Measurements from ENCODE around the gene ANO4.

ANO4 gene

DNA sequence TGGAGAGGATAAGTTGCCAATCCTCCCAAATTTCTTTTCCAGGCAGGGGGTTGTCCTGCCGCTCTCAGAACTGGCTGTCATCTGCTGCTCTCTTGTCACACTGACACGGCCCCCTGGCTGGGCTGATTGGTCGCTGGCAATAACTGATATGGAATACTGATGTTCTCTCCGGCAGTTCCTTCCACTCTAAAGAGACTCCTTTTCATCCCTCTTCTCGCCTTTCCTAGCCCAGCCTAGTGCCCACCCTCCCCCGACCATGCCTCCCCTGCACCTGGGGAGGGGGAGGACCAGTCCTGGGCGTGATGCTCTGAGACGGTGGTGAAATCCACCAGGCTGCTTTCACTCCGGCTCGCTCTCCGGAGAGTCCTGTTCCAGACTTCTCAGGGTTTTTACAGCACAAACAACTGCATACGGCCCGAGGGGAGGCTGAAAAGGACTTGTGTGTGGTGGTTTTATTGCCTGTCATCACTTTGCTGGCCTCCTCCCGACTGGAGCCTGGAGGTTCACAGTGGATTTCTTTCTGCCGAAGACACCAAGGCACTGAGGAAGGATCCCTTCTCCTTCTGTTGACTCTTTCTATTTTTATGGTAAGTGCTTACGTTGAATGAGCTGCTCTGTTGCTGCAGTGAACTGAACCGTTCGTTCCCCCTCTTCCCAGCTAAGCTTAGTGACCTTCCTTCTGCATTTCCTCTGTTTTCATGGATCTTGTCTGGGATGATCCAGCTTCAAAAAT lies at the start of gene ANO4:
Gene ANO4 (plus strand): TSS at position 336 of the 733 bp plus-strand sequence. CDS start 107,010 bp downstream, outside the sequence.
- ChIA-PET CTCF (interaction anchor here (0.6 kb wide), 1 partner anchor 405 kb away, joined by 3 read pairs; no protein-coding TSS in a partner anchor), POLR2A (no interaction called here)
- Histone ChIP-seq H3K4me1 (ENCODE audit: control insufficient read depth, insufficient read depth, low read length) (no peaks in the 10 kb centered on the region), H3K4me3 (ENCODE audit: low read depth, low read length) (no peak within 1 kb of the TSS), H3K9me3 (ENCODE audit: control insufficient read depth, insufficient read depth, low read depth, low read length) (no peaks in the 10 kb centered on the region), H3K36me3 (ENCODE audit: control insufficient read depth in 2 of 2, insufficient read depth in 1 of 2, low read length in 2 of 2) (no peaks in the 10 kb centered on the region), H3K27ac (ENCODE audit: extremely low read depth, low read depth, low read length) (no peak within 1 kb of the TSS)
- TF ChIP-seq ZNF341 (tag by site-specific recombination; IDR thresholded peaks at IDR 0.05; ENCODE audit: low read depth): no peak
- peak; percentile 82; the same call in 1 of the 2 replicates for TF ChIP-seq FEZF1 (tag by site-specific recombination; IDR thresholded peaks at IDR 0.05)
- no peak for TF ChIP-seq ZNF777 (tag by site-specific recombination; IDR thresholded peaks at IDR 0.05; ENCODE audit: borderline replicate concordance)
- peak; percentile 53; the same call in 1 of the 2 replicates for TF ChIP-seq ZNF558 (tag by site-specific recombination; IDR thresholded peaks at IDR 0.05)
- no peak for TF ChIP-seq ZNF132 (tag by site-specific recombination; IDR thresholded peaks at IDR 0.05; ENCODE audit: borderline replicate concordance)
- no peak for TF ChIP-seq ZEB2 (tag by site-specific recombination; IDR thresholded peaks at IDR 0.05)
- no peak for TF ChIP-seq ZNF621 (tag by site-specific recombination; IDR thresholded peaks at IDR 0.05)
- TF ChIP-seq ZNF600 (tag by site-specific recombination; IDR thresholded peaks at IDR 0.05): peak; percentile 55; the same call in 1 of the 2 replicates
- TF ChIP-seq ZNF404 (tag by site-specific recombination; IDR thresholded peaks at IDR 0.05): no peak
- TF ChIP-seq, protein P1, sequence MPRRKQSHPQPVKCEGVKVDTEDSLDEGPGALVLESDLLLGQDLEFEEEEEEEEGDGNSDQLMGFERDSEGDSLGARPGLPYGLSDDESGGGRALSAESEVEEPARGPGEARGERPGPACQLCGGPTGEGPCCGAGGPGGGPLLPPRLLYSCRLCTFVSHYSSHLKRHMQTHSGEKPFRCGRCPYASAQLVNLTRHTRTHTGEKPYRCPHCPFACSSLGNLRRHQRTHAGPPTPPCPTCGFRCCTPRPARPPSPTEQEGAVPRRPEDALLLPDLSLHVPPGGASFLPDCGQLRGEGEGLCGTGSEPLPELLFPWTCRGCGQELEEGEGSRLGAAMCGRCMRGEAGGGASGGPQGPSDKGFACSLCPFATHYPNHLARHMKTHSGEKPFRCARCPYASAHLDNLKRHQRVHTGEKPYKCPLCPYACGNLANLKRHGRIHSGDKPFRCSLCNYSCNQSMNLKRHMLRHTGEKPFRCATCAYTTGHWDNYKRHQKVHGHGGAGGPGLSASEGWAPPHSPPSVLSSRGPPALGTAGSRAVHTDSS (tag by site-specific recombination; IDR thresholded peaks at IDR 0.05): no peak
- TF ChIP-seq GLIS1 (tag by site-specific recombination; IDR thresholded peaks at IDR 0.05): peak; percentile 79
- TF ChIP-seq ZIC2 (tag by site-specific recombination; IDR thresholded peaks at IDR 0.05): peak; percentile 46; the same call in 1 of the 2 replicates
- TF ChIP-seq, protein P2, sequence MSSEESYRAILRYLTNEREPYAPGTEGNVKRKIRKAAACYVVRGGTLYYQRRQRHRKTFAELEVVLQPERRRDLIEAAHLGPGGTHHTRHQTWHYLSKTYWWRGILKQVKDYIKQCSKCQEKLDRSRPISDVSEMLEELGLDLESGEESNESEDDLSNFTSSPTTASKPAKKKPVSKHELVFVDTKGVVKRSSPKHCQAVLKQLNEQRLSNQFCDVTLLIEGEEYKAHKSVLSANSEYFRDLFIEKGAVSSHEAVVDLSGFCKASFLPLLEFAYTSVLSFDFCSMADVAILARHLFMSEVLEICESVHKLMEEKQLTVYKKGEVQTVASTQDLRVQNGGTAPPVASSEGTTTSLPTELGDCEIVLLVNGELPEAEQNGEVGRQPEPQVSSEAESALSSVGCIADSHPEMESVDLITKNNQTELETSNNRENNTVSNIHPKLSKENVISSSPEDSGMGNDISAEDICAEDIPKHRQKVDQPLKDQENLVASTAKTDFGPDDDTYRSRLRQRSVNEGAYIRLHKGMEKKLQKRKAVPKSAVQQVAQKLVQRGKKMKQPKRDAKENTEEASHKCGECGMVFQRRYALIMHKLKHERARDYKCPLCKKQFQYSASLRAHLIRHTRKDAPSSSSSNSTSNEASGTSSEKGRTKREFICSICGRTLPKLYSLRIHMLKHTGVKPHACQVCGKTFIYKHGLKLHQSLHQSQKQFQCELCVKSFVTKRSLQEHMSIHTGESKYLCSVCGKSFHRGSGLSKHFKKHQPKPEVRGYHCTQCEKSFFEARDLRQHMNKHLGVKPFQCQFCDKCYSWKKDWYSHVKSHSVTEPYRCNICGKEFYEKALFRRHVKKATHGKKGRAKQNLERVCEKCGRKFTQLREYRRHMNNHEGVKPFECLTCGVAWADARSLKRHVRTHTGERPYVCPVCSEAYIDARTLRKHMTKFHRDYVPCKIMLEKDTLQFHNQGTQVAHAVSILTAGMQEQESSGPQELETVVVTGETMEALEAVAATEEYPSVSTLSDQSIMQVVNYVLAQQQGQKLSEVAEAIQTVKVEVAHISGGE (tag by site-specific recombination; conservative IDR thresholded peaks at IDR 0.05; ENCODE audit: low read depth): no peak
- TF ChIP-seq, protein P3, sequence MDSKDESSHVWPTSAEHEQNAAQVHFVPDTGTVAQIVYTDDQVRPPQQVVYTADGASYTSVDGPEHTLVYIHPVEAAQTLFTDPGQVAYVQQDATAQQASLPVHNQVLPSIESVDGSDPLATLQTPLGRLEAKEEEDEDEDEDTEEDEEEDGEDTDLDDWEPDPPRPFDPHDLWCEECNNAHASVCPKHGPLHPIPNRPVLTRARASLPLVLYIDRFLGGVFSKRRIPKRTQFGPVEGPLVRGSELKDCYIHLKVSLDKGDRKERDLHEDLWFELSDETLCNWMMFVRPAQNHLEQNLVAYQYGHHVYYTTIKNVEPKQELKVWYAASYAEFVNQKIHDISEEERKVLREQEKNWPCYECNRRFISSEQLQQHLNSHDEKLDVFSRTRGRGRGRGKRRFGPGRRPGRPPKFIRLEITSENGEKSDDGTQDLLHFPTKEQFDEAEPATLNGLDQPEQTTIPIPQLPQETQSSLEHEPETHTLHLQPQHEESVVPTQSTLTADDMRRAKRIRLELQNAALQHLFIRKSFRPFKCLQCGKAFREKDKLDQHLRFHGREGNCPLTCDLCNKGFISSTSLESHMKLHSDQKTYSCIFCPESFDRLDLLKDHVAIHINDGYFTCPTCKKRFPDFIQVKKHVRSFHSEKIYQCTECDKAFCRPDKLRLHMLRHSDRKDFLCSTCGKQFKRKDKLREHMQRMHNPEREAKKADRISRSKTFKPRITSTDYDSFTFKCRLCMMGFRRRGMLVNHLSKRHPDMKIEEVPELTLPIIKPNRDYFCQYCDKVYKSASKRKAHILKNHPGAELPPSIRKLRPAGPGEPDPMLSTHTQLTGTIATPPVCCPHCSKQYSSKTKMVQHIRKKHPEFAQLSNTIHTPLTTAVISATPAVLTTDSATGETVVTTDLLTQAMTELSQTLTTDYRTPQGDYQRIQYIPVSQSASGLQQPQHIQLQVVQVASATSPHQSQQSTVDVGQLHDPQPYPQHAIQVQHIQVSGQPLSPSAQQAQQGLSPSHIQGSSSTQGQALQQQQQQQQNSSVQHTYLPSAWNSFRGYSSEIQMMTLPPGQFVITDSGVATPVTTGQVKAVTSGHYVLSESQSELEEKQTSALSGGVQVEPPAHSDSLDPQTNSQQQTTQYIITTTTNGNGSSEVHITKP (tag by site-specific recombination; IDR thresholded peaks at IDR 0.05): peak; percentile 73
- TF ChIP-seq ZNF510 (tag by site-specific recombination; IDR thresholded peaks at IDR 0.05; ENCODE audit: insufficient replicate concordance): no peak
- TF ChIP-seq ZNF175 (tag by site-specific recombination; IDR thresholded peaks at IDR 0.05): 0 out of 2 replicates have a peak, but pooled peaks have one; percentile 64
- TF ChIP-seq ZNF658 (tag by site-specific recombination; IDR thresholded peaks at IDR 0.05): no peak
- TF ChIP-seq, protein P4, sequence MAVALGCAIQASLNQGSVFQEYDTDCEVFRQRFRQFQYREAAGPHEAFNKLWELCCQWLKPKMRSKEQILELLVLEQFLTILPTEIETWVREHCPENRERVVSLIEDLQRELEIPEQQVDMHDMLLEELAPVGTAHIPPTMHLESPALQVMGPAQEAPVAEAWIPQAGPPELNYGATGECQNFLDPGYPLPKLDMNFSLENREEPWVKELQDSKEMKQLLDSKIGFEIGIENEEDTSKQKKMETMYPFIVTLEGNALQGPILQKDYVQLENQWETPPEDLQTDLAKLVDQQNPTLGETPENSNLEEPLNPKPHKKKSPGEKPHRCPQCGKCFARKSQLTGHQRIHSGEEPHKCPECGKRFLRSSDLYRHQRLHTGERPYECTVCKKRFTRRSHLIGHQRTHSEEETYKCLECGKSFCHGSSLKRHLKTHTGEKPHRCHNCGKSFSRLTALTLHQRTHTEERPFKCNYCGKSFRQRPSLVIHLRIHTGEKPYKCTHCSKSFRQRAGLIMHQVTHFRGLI (tag by site-specific recombination; IDR thresholded peaks at IDR 0.05): no peak
- TF ChIP-seq TRIM28 (IDR thresholded peaks at IDR 0.05; ENCODE audit: borderline replicate concordance, low read length): 0 out of 2 replicates have a peak, but pooled peaks have one; percentile 35

All from HEK293 (cell line).